GM12878 (cell line): ENCODE data around the gene C2orf68. TPM values are rescaled to one million over a fixed set of nuclear protein-coding genes. Genes with fewer than 3 reads are reported as not detected.

Experiments
- ATAC-seq: fragments of 200-7000 bp; cut with Tn5 transposase; 3 replicates; pipeline ENCODE4 v1.9.1; 2020; ENCODE audit warnings: mild to moderate bottlenecking, moderate library complexity
- BruUV-seq: library from RNA; stranded (reverse); fragments of 400-500 nt; replicated peaks from 2 replicates; lab custom pipeline; 2021; lab: Mats Ljungman, UMichigan
- CTCF ChIA-PET: fragments of 300-600 bp; sonication (Branson Sonifier 250); formaldehyde crosslinking; extraction: SDS; loops from one replicate; lab custom pipeline; 2021; ENCODE audit warnings: inconsistent platforms; lab: Yijun Ruan, JAX
- POLR2A ChIA-PET: fragments of 350-600 bp; formaldehyde crosslinking; extraction: SDS; loops from one replicate; lab custom pipeline; 2021; ENCODE audit warnings: inconsistent platforms; lab: Charles Lee
- RAD21 ChIA-PET: fragments of 300-600 bp; sonication (Branson Sonifier 250); formaldehyde crosslinking; loops from one replicate; lab custom pipeline; 2023; ENCODE audit warnings: antibody characterized with exemption; ENCODE audit not compliant: unreplicated experiment; lab: Charles Lee
- SMC1A ChIA-PET: fragments of 300-600 bp; sonication (Branson Sonifier 250); formaldehyde crosslinking; loops from one replicate; lab custom pipeline; 2023; ENCODE audit not compliant: unreplicated experiment, uncharacterized antibody; lab: Charles Lee
- DNase-seq: peaks from one replicate; pipeline ENCODE4 v3.0.0-alpha.2; 2011; ENCODE audit warnings: low read depth, low spot score
- FAIRE-seq: peaks from 3 replicates; lab custom pipeline; 2011; peaks lifted over from hg19 to GRCh38; lab: Jason Lieb, UNC
- H2AFZ ChIP-seq: 2 replicates; pipeline ENCODE4 v1.6.0; 2011; ENCODE audit warnings: low read depth, low read length, control low read depth; ENCODE audit not compliant: control insufficient read depth
- H3K27ac ChIP-seq: 2 replicates; pipeline ENCODE4 v1.5.1; 2011; ENCODE audit warnings: control low read depth; ENCODE audit not compliant: control insufficient read depth, insufficient read depth
- H3K27me3 ChIP-seq, 2 experiments: replicated peaks in 1 of 2; 2 replicates each; pipeline versions ENCODE4 v1.6.0 to v1.6.1; 2011; ENCODE audit warnings: low read length in 1 of 2; ENCODE audit not compliant: control insufficient read depth in 2 of 2, insufficient read depth in 2 of 2
- H3K36me3 ChIP-seq, 2 experiments: 2 replicates each; pipeline ENCODE4 v1.5.1; 2011; ENCODE audit warnings: low read length in 1 of 2; ENCODE audit not compliant: control insufficient read depth in 2 of 2, insufficient read depth in 2 of 2
- H3K4me1 ChIP-seq: 2 replicates; pipeline ENCODE4 v1.6.1; 2011; ENCODE audit warnings: mild to moderate bottlenecking, low read length, moderate library complexity, mixed read lengths; ENCODE audit not compliant: control insufficient read depth, insufficient read depth
- H3K4me2 ChIP-seq: 2 replicates; pipeline ENCODE4 v1.6.0; 2011; ENCODE audit warnings: control low read depth; ENCODE audit not compliant: control insufficient read depth, insufficient read depth
- H3K4me3 ChIP-seq: fragments of 200-600 bp; sonication (generic); 2 replicates; pipeline ENCODE4 v1.5.1; 2016
- H3K79me2 ChIP-seq: 2 replicates; pipeline ENCODE4 v1.6.0; 2011; ENCODE audit warnings: low read length; ENCODE audit not compliant: control insufficient read depth, insufficient read depth
- H3K9ac ChIP-seq: 2 replicates; pipeline ENCODE4 v1.8.0; 2011; ENCODE audit warnings: low read length, control low read depth, mixed read lengths; ENCODE audit not compliant: control insufficient read depth, insufficient read depth
- H3K9me3 ChIP-seq: replicated peaks from 3 replicates; pipeline ENCODE4 v1.5.1; 2011; ENCODE audit warnings: mild to moderate bottlenecking, low read length; ENCODE audit not compliant: control insufficient read depth, insufficient read depth
- H4K20me1 ChIP-seq: 2 replicates; pipeline ENCODE4 v1.6.0; 2011; ENCODE audit not compliant: control insufficient read depth, insufficient read depth
- CREB1 ChIP-seq: IDR thresholded peaks from 2 replicates; pipeline ENCODE4 v1.6.1; 2012; ENCODE audit warnings: low read depth, mild to moderate bottlenecking, inconsistent platforms
- E4F1 ChIP-seq: fragments of 450-650 bp; IDR thresholded peaks from 2 replicates; pipeline ENCODE4 v1.6.1; 2018; ENCODE audit warnings: borderline replicate concordance, mild to moderate bottlenecking; ENCODE audit not compliant: partially characterized antibody
- HDGF ChIP-seq: fragments of 450-650 bp; IDR thresholded peaks from 2 replicates; pipeline ENCODE4 v1.6.1; 2016; ENCODE audit warnings: antibody characterized with exemption
- IKZF1 ChIP-seq: fragments of 450-650 bp; conservative IDR thresholded peaks from 2 replicates; pipeline ENCODE4 v1.6.1; 2017; ENCODE audit warnings: antibody characterized with exemption, mild to moderate bottlenecking
- JUNB ChIP-seq: IDR thresholded peaks from 2 replicates; pipeline ENCODE4 v1.6.1; 2016; ENCODE audit warnings: antibody characterized with exemption, mild to moderate bottlenecking
- MTA2 ChIP-seq: fragments of 450-650 bp; IDR thresholded peaks from 2 replicates; pipeline ENCODE4 v1.6.1; 2016; ENCODE audit warnings: low read depth, mild to moderate bottlenecking, moderate library complexity
- POLR2AphosphoS5 ChIP-seq: IDR thresholded peaks from 2 replicates; pipeline ENCODE4 v1.6.1; 2011; ENCODE audit warnings: mild to moderate bottlenecking, low read length, inconsistent platforms
- SKIL ChIP-seq: fragments of 450-650 bp; IDR thresholded peaks from 2 replicates; pipeline ENCODE4 v1.6.1; 2017; ENCODE audit warnings: mild to moderate bottlenecking, low read depth, inconsistent platforms; ENCODE audit not compliant: poor library complexity, severe bottlenecking
- SP1 ChIP-seq: IDR thresholded peaks from one replicate; pipeline ENCODE4 v1.6.1; 2011; ENCODE audit warnings: low read depth, low read length
- STAT1 ChIP-seq: fragments of 450-650 bp; conservative IDR thresholded peaks from 2 replicates; pipeline ENCODE4 v1.6.1; 2014; ENCODE audit warnings: antibody characterized with exemption, mild to moderate bottlenecking
- TAF1 ChIP-seq: IDR thresholded peaks from 2 replicates; pipeline ENCODE4 v1.6.1; 2011; ENCODE audit warnings: mild to moderate bottlenecking, low read depth, low read length, borderline replicate concordance
- TARDBP ChIP-seq: IDR thresholded peaks from 2 replicates; pipeline ENCODE4 v1.6.1; 2016; ENCODE audit warnings: borderline replicate concordance
- WRNIP1 ChIP-seq: IDR thresholded peaks from 2 replicates; pipeline ENCODE4 v1.6.1; 2011; ENCODE audit warnings: low read depth, low read length, improper control_type of control experiment, borderline replicate concordance
- WGBS: methylation state at CpG from one replicate; pipeline ENCODE4 v1.1.6; 2016; ENCODE audit warnings: low lambda C conversion rate; ENCODE audit not compliant: insufficient replicate concordance, insufficient coverage; ENCODE audit errors: missing lambda C conversion rate; 5-methylcytosine and 5-hydroxymethylcytosine counted together
- in situ Hi-C: fragments of 300-500 bp; cut with MboI; formaldehyde crosslinking; loops from 9 replicates; pipeline ENCODE4 v1.14.3; 2018; ENCODE audit warnings: mixed read lengths
- intact Hi-C: fragments of 100-400 bp; cut with micrococcal nuclease; formaldehyde crosslinking; loops from one replicate; pipeline ENCODE4 v1.14.2; 2022; ENCODE audit not compliant: unreplicated experiment
- polyA plus RNA-seq, 11 experiments: library from polyadenylated mRNA; depleted of rRNA in 4 of 11; unstranded in 6 of 11; stranded (reverse) in 5 of 11; fragments of >200 nt; fragmentation: Nextera tagmentation in 4 of 11; fragmentation: Illumina TruSeq in 1 of 11; extraction: Ambion mirVana in 4 of 11; extraction: Trizol in 1 of 11; gene quantifications; 1 replicate in 1 of 11; 2 replicates in 10 of 11; pipeline versions ENCODE4 v1.2.1 to v1.2.3, GENCODE V29; 2011 to 2016; ENCODE audit warnings: inconsistent platforms in 2 of 11, missing spikeins in 2 of 11, low read depth in 1 of 11
- total RNA-seq, 4 experiments: library from RNA; depleted of rRNA in 3 of 4; stranded (reverse); fragments of >200 nt in 3 of 4; fragmentation: Illumina TruSeq in 1 of 4; extraction: Trizol in 1 of 4; gene quantifications; 2 replicates each; pipeline versions ENCODE4 v1.2.1 to v1.2.3, GENCODE V29; 2013 to 2021
- TF ChIP-seq, protein P1 (sequence below): fragments of 450-650 bp; IDR thresholded peaks from 2 replicates; pipeline ENCODE4 v1.6.1; 2017; ENCODE audit warnings: mild to moderate bottlenecking, moderate library complexity

The C2orf68 gene
- total and polyA plus RNA-seq, 10 of the 15 experiments (the other 5 are each of a cell fraction or from before 2014, with no cell fraction given) = 12.7 to 56.1 (median 28.4) TPM

- ATAC-seq (peak; percentile 86), DNase-seq (no peak), FAIRE-seq (peak; percentile 94)
- Histone ChIP-seq H3K4me3 (peak within 1 kb of the TSS; percentile 77), H3K36me3 (peaks cover 0 to 6% of the 10 kb centered on the region in 2 experiments; a peak in 2 of 4 replicates), H3K4me2 (peak within 1 kb of the TSS; percentile 85), H3K27me3 (no peaks in the 10 kb centered on the region), H2AFZ (peak within 1 kb of the TSS; percentile 61), H3K27ac (peak within 1 kb of the TSS; percentile 77), H4K20me1 (no peaks in the 10 kb centered on the region), H3K4me1 (peaks cover 13% of the 10 kb centered on the region), H3K9ac (peak within 1 kb of the TSS; percentile 82), H3K79me2 (peaks cover 26% of the 10 kb centered on the region), H3K9me3 (no peaks in the 10 kb centered on the region)
- SMC1A ChIA-PET = interaction anchor here (0.6 to 4.4 kb wide), 10 partner anchors 10 to 502 kb away, joined by 3 to 20 read pairs (median 6); partner anchors contain the start of genes MAT2A and RNF181
- 1% methylated on average over 19 of the region's 19 CpGs for WGBS
- POLR2A ChIA-PET = interaction anchor here (0.6 to 4.6 kb wide), 11 partner anchors 14 to 285 kb away, joined by 3 to 57 read pairs (median 4); partner anchors contain the start of genes C2orf68, ELMOD3, GGCX and RETSAT
- no TSS peak for BruUV-seq
- RAD21 ChIA-PET = interaction anchor here (0.7 to 1.8 kb wide), 5 partner anchors 10 to 91 kb away, joined by 3 to 9 read pairs (median 3); partner anchors contain the start of genes GGCX and RNF181
- in situ Hi-C loops (no loop called here), intact Hi-C loops (no loop called here)
- CTCF ChIA-PET = interaction anchor here (0.6 to 1.9 kb wide), 6 partner anchors 10 to 1111 kb away, joined by 3 to 6 read pairs (median 4); no protein-coding TSS in a partner anchor
- TF ChIP-seq IKZF1 = no peak
- TF ChIP-seq SKIL = no peak
- no peak for TF ChIP-seq WRNIP1
- TF ChIP-seq JUNB = no peak
- TF ChIP-seq POLR2AphosphoS5 = peak; percentile 44; the same call in 1 of the 2 replicates
- TF ChIP-seq, protein P1, sequence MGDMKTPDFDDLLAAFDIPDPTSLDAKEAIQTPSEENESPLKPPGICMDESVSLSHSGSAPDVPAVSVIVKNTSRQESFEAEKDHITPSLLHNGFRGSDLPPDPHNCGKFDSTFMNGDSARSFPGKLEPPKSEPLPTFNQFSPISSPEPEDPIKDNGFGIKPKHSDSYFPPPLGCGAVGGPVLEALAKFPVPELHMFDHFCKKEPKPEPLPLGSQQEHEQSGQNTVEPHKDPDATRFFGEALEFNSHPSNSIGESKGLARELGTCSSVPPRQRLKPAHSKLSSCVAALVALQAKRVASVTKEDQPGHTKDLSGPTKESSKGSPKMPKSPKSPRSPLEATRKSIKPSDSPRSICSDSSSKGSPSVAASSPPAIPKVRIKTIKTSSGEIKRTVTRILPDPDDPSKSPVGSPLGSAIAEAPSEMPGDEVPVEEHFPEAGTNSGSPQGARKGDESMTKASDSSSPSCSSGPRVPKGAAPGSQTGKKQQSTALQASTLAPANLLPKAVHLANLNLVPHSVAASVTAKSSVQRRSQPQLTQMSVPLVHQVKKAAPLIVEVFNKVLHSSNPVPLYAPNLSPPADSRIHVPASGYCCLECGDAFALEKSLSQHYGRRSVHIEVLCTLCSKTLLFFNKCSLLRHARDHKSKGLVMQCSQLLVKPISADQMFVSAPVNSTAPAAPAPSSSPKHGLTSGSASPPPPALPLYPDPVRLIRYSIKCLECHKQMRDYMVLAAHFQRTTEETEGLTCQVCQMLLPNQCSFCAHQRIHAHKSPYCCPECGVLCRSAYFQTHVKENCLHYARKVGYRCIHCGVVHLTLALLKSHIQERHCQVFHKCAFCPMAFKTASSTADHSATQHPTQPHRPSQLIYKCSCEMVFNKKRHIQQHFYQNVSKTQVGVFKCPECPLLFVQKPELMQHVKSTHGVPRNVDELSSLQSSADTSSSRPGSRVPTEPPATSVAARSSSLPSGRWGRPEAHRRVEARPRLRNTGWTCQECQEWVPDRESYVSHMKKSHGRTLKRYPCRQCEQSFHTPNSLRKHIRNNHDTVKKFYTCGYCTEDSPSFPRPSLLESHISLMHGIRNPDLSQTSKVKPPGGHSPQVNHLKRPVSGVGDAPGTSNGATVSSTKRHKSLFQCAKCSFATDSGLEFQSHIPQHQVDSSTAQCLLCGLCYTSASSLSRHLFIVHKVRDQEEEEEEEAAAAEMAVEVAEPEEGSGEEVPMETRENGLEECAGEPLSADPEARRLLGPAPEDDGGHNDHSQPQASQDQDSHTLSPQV = no peak
- peak; percentile 21 for TF ChIP-seq E4F1
- TF ChIP-seq SP1 = no peak
- TF ChIP-seq STAT1 = no peak
- no peak for TF ChIP-seq MTA2
- no peak for TF ChIP-seq TARDBP
- 0 out of 2 replicates have a peak, but pooled peaks have one; percentile 9 for TF ChIP-seq TAF1
- TF ChIP-seq HDGF = peak; percentile 77; the same call in 1 of the 2 replicates
- 0 out of 2 replicates have a peak, but pooled peaks have one; percentile 26 for TF ChIP-seq CREB1
Observed at GRCh38 chr2:85577386-85578242, 34.3 kb downstream of the C2orf68 start, which contains the start of gene VAMP8. TSS of gene VAMP8 (plus strand) at chr2:85577586. CDS start at chr2:85577647, 61 bp downstream.
